Measurements from ENCODE around the gene PCSK2.

GRCh38 chr20:17466641-17467040, 239.8 kb downstream of the PCSK2 start:
- no peak for TF ChIP-seq EZH2 (optimal IDR thresholded peaks at IDR 0.05; ENCODE audit: low read depth, low read length)
- no peak for TF ChIP-seq CTCF (IDR thresholded peaks at IDR 0.05; ENCODE audit: low read length)
